ENCODE results near the gene EIF1AX.
A peak's percentile ranks its signal among the peaks of the same experiment; 100 is the strongest.
"Not testable (repeated sequence)": the region's sequence is repeated elsewhere in the genome, so short reads cannot be mapped to it uniquely, and the experiment has no call there.

Gene EIF1AX

GRCh38 chrX:20141281-20142220, at the start of gene EIF1AX:
TSS of gene EIF1AX (minus strand) at chrX:20141838. CDS start at chrX:20141640, 198 bp downstream.
- peak; percentile 71 to 95 (median 92) for DNase-seq (ENCODE audit: low read depth in 2 of 3, low spot score in 2 of 3)

GRCh38 chrX:20189171-20189570, 47.5 kb upstream of the EIF1AX start:
- no peak for DNase-seq (ENCODE audit: low read depth in 2 of 3, low spot score in 2 of 3)

- no peak for DNase-seq (ENCODE audit: low read depth in 2 of 3, low spot score in 2 of 3)
These were observed 40.1 kb upstream of the EIF1AX start for GRCh38 chrX:20181598-20182329.

GRCh38 chrX:20177093-20177492, 35.5 kb upstream of the EIF1AX start:
- DNase-seq (ENCODE audit: low read depth in 2 of 3, low spot score in 2 of 3): no peak

GRCh38 chrX:20173856-20174255, 32.2 kb upstream of the EIF1AX start:
- DNase-seq (ENCODE audit: low read depth in 2 of 3, low spot score in 2 of 3): no peak

GRCh38 chrX:20173313-20173712, 31.7 kb upstream of the EIF1AX start:
- DNase-seq (ENCODE audit: low read depth in 2 of 3, low spot score in 2 of 3): no peak

- no peak for DNase-seq (ENCODE audit: low read depth in 2 of 3, low spot score in 2 of 3)
These were observed 30.2 kb upstream of the EIF1AX start for GRCh38 chrX:20171887-20172286.

GRCh38 chrX:20162516-20162915, 20.9 kb upstream of the EIF1AX start:
- DNase-seq (ENCODE audit: low read depth in 2 of 3, low spot score in 2 of 3): not testable (repeated sequence)

GRCh38 chrX:20159797-20160385, 18.3 kb upstream of the EIF1AX start:
- no peak for DNase-seq (ENCODE audit: low read depth in 2 of 3, low spot score in 2 of 3)

- no peak for DNase-seq (ENCODE audit: low read depth in 2 of 3, low spot score in 2 of 3)
These were observed 10.1 kb upstream of the EIF1AX start for GRCh38 chrX:20151689-20152088.

GRCh38 chrX:20149326-20149725, 7.7 kb upstream of the EIF1AX start:
- DNase-seq (ENCODE audit: low read depth in 2 of 3, low spot score in 2 of 3): no peak

- DNase-seq (ENCODE audit: low read depth in 2 of 3, low spot score in 2 of 3): no peak
These were observed 5.9 kb upstream of the EIF1AX start for GRCh38 chrX:20147561-20147960.

- DNase-seq (ENCODE audit: low read depth in 2 of 3, low spot score in 2 of 3): no peak
These were observed 2.9 kb upstream of the EIF1AX start for GRCh38 chrX:20144491-20144890.

GRCh38 chrX:20143561-20143960, 1.9 kb upstream of the EIF1AX start:
- DNase-seq (ENCODE audit: low read depth in 2 of 3, low spot score in 2 of 3): no peak

- no peak for DNase-seq (ENCODE audit: low read depth in 2 of 3, low spot score in 2 of 3)
These were observed 1.5 kb upstream of the EIF1AX start for GRCh38 chrX:20143111-20143510.

GRCh38 chrX:20140420-20140819, 1.2 kb downstream of the EIF1AX start:
- no peak for DNase-seq (ENCODE audit: low read depth in 2 of 3, low spot score in 2 of 3)

- DNase-seq (ENCODE audit: low read depth in 2 of 3, low spot score in 2 of 3): no peak
These were observed 1.7 kb downstream of the EIF1AX start for GRCh38 chrX:20139966-20140365.

- no peak for DNase-seq (ENCODE audit: low read depth in 2 of 3, low spot score in 2 of 3)
These were observed 5.7 kb downstream of the EIF1AX start for GRCh38 chrX:20135944-20136343.

- DNase-seq (ENCODE audit: low read depth in 2 of 3, low spot score in 2 of 3): no peak
These were observed 9.0 kb downstream of the EIF1AX start for GRCh38 chrX:20132666-20133065.

GRCh38 chrX:20130357-20130756, 11.3 kb downstream of the EIF1AX start:
- DNase-seq (ENCODE audit: low read depth in 2 of 3, low spot score in 2 of 3): no peak

- DNase-seq (ENCODE audit: low read depth in 2 of 3, low spot score in 2 of 3): no peak
These were observed 12.1 kb downstream of the EIF1AX start for GRCh38 chrX:20129547-20129946.

- no peak for DNase-seq (ENCODE audit: low read depth in 2 of 3, low spot score in 2 of 3)
These were observed 13.0 kb downstream of the EIF1AX start for GRCh38 chrX:20128670-20129069.
